BE2C (cell line): Measurements from ENCODE around the gene AQP12B.
A peak's percentile ranks its signal among the peaks of the same experiment; 100 is the strongest.
"Not testable (repeated sequence)": the region's sequence is repeated elsewhere in the genome, so short reads cannot be mapped to it uniquely, and the experiment has no call there.

Source experiments
- DNase-seq: peaks from one replicate; pipeline ENCODE4 v3.0.0-alpha.2; 2020
- H3K27me3 ChIP-seq: fragments of 250-450 bp; sonication (Bioruptor Pico); 2 replicates; pipeline ENCODE4 v1.5.1; 2020; ENCODE audit warnings: mild to moderate bottlenecking
- H3K36me3 ChIP-seq: fragments of 250-450 bp; sonication (Bioruptor Pico); 2 replicates; pipeline ENCODE4 v1.5.1; 2020; ENCODE audit warnings: mild to moderate bottlenecking
- H3K4me1 ChIP-seq: fragments of 250-450 bp; sonication (Bioruptor Pico); 2 replicates; pipeline ENCODE4 v1.5.1; 2020
- H3K4me3 ChIP-seq: 2 replicates; pipeline ENCODE4 v1.5.1; 2011; ENCODE audit warnings: low read depth, low read length
- H3K9me3 ChIP-seq: fragments of 250-450 bp; sonication (Bioruptor Pico); 2 replicates; pipeline ENCODE4 v1.5.1; 2020
- TF ChIP-seq, protein P1 (sequence below): IDR thresholded peaks from 2 replicates; pipeline ENCODE4 v1.5.1; 2012; ENCODE audit warnings: mild to moderate bottlenecking, low read depth, low read length

The AQP12B gene

DNA sequence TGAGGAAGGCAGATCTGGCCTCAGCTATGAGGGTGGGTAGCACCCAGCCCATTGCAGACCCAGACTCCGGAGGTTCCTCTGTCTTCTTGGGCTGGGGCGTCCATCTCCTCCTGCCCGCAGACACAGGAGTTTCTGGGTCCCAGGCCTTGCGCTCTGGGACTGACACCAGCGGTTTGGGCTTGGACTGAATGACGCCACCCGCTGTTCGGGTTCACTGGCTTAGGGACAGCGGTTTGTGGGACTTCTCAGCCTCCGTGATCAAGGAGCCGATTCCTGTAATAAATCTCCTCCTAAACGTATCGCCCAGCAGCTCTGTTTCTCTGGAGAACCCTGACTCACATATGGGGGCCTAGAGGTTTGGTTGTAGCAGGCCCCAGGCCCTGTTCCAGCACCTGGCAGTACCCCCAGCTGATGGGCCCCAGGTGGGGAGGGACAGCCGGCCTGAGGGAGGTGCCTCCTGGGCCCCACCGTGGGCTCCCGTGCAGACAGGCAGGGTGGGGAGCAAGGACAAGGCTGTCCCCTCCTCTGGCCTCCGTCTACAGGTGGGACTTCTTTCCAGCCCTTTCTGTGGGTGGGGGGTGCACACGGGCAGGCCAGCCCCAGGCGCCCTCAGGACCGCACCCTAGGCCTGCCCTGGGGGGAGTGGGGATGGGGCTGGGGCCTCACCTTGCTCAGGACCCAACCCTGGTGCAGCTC is 4.5 kb upstream of the AQP12B start:
- no peaks in the 10 kb centered on the region for H3K9me3 ChIP-seq
- no peak for DNase-seq
- no peaks in the 10 kb centered on the region for H3K36me3 ChIP-seq
- no peaks in the 10 kb centered on the region for H3K4me1 ChIP-seq
- H3K4me3 ChIP-seq = no peak overlapping the region
- TF ChIP-seq, protein P1, sequence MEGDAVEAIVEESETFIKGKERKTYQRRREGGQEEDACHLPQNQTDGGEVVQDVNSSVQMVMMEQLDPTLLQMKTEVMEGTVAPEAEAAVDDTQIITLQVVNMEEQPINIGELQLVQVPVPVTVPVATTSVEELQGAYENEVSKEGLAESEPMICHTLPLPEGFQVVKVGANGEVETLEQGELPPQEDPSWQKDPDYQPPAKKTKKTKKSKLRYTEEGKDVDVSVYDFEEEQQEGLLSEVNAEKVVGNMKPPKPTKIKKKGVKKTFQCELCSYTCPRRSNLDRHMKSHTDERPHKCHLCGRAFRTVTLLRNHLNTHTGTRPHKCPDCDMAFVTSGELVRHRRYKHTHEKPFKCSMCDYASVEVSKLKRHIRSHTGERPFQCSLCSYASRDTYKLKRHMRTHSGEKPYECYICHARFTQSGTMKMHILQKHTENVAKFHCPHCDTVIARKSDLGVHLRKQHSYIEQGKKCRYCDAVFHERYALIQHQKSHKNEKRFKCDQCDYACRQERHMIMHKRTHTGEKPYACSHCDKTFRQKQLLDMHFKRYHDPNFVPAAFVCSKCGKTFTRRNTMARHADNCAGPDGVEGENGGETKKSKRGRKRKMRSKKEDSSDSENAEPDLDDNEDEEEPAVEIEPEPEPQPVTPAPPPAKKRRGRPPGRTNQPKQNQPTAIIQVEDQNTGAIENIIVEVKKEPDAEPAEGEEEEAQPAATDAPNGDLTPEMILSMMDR = no peak
- no peaks in the 10 kb centered on the region for H3K27me3 ChIP-seq

DNA sequence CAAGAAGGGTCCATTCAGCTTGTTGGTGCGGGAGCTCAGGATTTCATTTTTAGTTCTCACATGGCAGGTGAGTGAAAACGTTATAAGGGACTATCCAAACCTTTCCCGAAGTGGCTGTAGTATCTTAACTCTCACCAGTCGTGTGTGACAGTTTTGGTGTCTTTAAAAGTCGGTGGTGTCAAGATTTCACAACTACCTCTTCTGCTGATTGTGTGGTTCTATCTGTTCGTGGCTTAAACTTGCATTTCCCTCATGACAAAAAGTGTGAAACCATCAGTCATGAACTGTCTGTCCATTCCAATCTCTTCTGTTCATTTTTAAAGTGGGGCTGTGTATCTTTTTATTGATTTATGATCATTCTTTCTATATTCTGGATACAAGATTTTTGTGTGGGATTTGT is 3.8 kb upstream of the AQP12B start:
- TF ChIP-seq, protein P1 = no peak
- H3K9me3 ChIP-seq = no peaks in the 10 kb centered on the region
- DNase-seq = no peak
- H3K4me3 ChIP-seq = no peak overlapping the region
- H3K27me3 ChIP-seq = no peaks in the 10 kb centered on the region
- H3K4me1 ChIP-seq = no peaks in the 10 kb centered on the region
- H3K36me3 ChIP-seq = no peaks in the 10 kb centered on the region

DNA sequence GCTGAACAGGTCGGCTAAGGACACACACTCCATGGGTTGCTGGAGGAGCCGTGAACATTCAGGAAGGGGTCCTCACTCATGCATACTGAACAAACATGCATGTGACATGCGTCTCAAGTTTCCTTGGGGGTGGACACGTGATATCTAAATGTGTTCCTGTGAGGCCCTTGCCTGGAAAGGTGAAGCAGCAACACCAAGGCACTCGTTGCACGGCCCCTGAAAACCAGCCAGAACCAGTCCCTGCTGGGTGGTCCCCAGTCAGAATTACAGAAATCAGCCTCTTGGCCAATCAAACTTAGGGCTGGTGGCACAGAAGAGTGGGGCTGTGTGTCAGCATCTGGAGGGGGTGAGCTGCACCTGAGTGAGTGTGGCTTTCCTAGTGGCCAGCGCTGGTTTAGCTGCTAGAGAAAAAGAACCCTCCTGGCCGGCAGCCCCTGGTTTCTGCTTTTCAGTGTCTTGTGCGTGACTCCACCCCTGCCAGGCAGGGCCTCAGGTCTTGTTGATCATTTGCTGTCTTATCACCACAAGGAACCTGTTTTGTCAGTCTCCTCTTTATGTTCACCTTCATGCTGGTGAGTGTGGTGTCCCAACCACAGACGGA is 3.2 kb upstream of the AQP12B start:
- no peak overlapping the region for H3K4me3 ChIP-seq
- H3K9me3 ChIP-seq = no peaks in the 10 kb centered on the region
- no peaks in the 10 kb centered on the region for H3K4me1 ChIP-seq
- TF ChIP-seq, protein P1 = 0 out of 2 replicates have a peak, but pooled peaks have one; percentile 6
- no peak for DNase-seq
- H3K27me3 ChIP-seq = no peaks in the 10 kb centered on the region
- no peaks in the 10 kb centered on the region for H3K36me3 ChIP-seq

DNA sequence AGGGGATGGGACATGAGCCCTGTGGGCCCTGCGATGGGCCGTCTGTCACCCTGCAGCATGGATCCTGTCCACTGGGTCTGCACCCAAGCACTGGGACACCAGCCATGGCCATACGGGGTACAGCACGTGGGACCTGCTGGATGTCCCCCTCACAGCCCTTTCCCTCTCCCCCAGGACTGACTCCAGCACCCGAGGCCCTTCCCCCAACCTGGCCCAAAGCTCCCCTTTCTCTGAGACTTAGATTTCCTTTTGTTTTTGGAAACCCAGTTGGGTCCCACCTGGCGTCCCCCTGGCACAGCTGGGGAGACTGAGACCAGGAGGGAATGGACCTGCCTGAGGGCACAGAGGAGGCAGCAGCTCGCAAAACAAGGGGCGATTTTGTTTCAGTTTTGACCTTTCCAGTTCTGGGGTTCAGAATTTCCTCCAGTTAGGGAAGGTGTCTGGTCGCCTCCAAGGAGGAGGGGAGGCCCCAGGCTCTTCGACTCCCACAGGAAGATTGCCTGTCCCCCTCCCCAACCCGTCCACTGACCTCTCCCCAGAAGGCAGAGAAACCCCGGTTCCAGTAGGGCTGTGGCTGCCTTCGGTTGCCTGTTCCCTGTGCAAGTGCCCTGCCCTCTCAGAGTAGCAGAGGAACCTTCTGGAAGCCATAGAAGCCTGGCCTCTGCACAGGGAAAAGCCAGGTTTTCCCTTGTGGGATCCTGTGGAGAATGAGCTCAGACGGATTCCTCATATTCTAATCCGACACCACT is 1.5 kb upstream of the AQP12B start:
- H3K9me3 ChIP-seq, H3K27me3 ChIP-seq, H3K4me1 ChIP-seq, H3K4me3 ChIP-seq, H3K36me3 ChIP-seq, DNase-seq: not testable (repeated sequence)

DNA sequence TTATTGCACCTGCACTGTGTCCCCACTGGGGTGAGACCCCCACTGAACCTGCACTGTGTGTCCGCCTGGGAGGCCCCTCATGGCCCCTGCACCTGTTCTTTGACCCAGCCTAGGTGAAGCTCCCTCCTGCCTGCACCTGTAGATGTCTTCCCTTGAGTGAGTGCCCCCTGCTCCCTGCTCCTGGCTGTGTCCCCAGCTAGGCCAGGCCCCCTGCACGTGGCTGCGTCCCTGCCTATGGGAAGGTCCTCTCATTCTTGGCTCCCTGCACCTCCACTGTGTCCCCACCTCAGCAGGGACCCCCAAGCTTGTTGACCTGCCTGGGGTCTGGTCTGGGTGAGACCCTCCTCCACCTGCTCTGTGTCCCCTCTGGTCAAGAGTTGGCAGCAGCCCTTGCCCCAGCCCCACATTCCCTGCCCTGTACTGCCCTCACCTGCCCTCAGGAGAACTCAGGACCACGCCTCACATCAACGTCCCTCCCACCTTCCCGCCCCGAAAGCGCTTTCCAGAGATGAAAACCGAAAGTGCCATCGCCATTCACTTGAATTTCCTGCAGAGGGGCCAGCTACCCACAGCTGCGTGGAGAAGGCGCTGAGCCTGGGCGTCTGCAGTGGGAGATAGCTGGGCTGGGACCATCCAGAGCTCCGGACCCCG is 769 bp upstream of the AQP12B start:
- not testable (repeated sequence) for H3K4me3 ChIP-seq, H3K36me3 ChIP-seq, H3K9me3 ChIP-seq, H3K27me3 ChIP-seq, H3K4me1 ChIP-seq, DNase-seq

DNA sequence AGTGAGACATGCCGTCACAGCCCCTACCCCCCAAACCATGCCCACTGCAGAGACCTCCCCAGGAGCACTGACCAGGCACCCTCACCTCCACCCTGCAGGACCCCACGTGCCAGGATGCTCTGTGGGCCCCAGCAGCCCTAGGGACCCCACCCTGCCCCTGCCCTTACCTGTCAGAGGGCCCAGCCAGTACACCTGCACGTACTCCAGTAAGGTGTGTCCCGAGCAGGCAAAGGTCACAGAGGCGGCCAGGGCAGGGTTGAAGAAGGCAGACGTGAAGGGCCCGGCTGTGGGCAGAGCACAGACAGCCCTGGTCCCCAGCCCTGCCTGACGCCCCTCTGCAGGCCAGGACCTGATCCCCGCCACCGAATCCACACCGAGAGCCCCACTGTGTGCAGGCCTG is 2.5 kb downstream of the AQP12B start:
- not testable (repeated sequence) for H3K4me1 ChIP-seq, DNase-seq, H3K36me3 ChIP-seq, H3K9me3 ChIP-seq, H3K4me3 ChIP-seq, H3K27me3 ChIP-seq

DNA sequence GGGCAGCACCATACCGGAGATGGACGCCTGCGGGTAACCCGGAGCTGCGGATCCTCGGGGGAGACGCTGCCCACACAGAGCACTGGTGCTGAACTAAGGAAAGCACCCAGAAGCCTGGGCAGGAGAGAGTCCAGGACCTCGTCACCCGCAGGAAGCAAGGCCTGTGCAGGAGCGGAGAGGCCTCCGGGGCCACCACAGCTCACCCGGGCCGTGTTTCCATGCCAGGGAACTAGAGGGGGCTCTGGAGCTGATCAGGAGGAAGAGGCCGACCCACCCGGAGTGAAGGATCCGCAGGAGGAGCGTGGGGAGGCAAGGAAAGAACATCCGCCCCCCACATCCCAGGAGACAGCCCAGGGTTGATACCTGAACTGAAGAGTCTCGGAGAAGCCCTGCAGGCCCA is 3.8 kb downstream of the AQP12B start:
- H3K9me3 ChIP-seq, H3K27me3 ChIP-seq, H3K4me1 ChIP-seq, H3K36me3 ChIP-seq, DNase-seq, H3K4me3 ChIP-seq: not testable (repeated sequence)

DNA sequence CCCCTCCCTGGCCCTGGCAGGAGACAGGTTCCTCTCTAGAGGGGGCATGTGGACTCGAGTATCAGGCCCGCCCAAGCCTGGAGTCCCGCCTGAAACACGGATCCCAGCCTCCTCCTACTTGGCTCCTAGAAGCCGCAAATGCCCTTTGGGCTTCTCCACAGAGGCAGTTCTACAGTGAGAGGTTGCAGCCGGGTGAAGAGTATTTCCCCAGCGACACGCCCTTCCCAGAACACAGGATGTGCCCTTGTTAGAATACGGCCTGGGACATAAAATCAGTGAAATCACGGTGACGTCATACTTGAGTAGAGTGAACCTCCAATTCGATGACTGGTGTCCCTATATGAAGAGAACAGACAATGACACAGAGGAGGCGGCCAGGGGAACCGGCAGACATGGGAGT is 4.6 kb downstream of the AQP12B start:
- not testable (repeated sequence) for H3K36me3 ChIP-seq, H3K9me3 ChIP-seq, H3K27me3 ChIP-seq, DNase-seq, H3K4me1 ChIP-seq, H3K4me3 ChIP-seq

DNA sequence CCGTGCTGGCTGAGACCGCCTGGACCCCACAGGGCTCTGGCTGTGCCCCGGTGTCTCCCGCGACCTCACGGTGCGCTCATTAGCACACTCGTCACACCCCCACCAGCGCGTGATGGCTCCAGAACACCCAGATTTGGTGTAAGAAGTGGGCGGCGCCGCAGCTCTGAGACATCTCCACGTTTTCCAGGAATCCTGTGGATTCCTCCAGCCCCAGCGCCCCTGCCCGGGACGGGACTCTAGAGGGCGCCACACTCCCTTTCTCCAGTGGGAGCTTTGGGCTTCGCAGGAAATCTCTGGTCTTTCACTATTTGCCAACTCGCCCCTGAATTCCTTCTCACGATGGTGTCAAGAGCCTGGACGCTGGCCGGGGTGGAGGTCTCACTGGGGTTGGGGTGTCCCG is 7.3 kb downstream of the AQP12B start:
- H3K9me3 ChIP-seq, H3K4me3 ChIP-seq, DNase-seq, H3K4me1 ChIP-seq, H3K36me3 ChIP-seq: not testable (repeated sequence)
- H3K27me3 ChIP-seq = peaks cover 28% of the 10 kb centered on the region

DNA sequence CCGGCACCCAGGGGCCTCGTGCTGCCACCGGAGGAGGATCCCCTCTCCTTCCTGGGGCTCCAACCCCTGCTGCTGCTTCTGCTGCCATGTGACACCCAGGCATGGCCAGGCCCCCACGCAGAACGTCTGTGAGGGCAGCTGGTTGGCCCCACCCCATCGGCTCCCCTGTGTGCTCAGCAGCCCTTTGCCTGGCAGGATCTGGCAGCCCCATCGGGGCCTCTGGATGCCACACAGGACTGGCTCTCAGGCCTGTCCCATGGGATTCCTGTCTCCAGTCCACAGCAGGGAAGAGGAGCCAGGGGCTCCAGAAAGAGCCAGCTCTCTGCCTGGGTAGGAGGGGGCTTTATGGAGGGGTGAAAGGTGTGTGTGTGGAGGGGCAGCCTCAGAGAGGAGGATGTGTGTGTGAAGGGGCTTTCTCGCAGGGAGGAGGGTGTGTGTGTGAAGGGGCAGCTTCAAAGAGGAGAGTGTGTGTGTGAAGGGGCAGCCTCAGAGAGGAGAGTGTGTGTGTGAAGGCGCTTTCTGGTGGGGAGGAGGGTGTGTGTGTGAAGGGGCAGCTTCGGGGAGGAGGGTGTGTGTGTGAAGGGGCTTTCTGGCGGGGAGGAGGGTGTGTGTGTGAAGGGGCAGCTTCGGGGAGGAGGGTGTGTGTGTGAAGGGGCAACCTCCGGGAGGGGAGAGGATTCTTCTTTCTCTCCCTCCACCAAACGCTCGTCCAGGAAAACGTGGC is 8.1 kb downstream of the AQP12B start:
- H3K27me3 ChIP-seq = peaks cover 33% of the 10 kb centered on the region
- DNase-seq, H3K4me1 ChIP-seq, H3K4me3 ChIP-seq, H3K9me3 ChIP-seq, H3K36me3 ChIP-seq: not testable (repeated sequence)
